AG10803 (cell line): ENCODE measurements around the gene LGALS8.

Experiments used
- DNase-seq: peaks from one replicate; pipeline ENCODE4 v3.0.0; 2010; ENCODE audit warnings: low read depth
- H3K4me3 ChIP-seq: 2 replicates; pipeline ENCODE4 v1.5.1; 2011; ENCODE audit warnings: mild to moderate bottlenecking, low read length, control low read depth
- TF ChIP-seq, protein P1 (sequence below): conservative IDR thresholded peaks from 2 replicates; pipeline ENCODE4 v1.5.1; 2011; ENCODE audit warnings: mild to moderate bottlenecking, low read length, control low read depth, inconsistent platforms

Gene LGALS8

DNA sequence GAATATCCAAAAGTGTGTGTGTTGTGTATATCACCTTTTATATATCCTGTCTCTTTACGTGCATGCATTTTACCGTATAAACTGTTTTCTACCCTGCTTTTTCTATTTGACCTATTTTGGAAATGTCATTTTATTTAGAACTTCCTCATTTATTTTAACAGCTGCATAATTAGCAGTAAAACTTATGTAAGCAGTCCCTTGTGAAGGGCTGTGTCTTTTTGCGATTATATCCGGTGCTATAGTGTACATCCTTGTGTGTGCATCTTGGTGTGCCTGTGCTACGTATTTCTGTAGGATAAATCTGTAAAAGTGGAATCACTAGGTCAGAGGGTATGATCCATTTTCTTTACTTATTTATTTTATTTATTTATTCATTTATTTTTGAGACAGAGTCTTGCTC is 7.2 kb downstream of the LGALS8 start:
- TF ChIP-seq, protein P1, sequence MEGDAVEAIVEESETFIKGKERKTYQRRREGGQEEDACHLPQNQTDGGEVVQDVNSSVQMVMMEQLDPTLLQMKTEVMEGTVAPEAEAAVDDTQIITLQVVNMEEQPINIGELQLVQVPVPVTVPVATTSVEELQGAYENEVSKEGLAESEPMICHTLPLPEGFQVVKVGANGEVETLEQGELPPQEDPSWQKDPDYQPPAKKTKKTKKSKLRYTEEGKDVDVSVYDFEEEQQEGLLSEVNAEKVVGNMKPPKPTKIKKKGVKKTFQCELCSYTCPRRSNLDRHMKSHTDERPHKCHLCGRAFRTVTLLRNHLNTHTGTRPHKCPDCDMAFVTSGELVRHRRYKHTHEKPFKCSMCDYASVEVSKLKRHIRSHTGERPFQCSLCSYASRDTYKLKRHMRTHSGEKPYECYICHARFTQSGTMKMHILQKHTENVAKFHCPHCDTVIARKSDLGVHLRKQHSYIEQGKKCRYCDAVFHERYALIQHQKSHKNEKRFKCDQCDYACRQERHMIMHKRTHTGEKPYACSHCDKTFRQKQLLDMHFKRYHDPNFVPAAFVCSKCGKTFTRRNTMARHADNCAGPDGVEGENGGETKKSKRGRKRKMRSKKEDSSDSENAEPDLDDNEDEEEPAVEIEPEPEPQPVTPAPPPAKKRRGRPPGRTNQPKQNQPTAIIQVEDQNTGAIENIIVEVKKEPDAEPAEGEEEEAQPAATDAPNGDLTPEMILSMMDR = no peak
- no peak overlapping the region for H3K4me3 ChIP-seq
- no peak for DNase-seq

- DNase-seq = no peak
- no peak overlapping the region for H3K4me3 ChIP-seq
- TF ChIP-seq, protein P1 = no peak
These were observed 9.1 kb downstream of the LGALS8 start for GRCh38 chr1:236532850-236533249.

DNA sequence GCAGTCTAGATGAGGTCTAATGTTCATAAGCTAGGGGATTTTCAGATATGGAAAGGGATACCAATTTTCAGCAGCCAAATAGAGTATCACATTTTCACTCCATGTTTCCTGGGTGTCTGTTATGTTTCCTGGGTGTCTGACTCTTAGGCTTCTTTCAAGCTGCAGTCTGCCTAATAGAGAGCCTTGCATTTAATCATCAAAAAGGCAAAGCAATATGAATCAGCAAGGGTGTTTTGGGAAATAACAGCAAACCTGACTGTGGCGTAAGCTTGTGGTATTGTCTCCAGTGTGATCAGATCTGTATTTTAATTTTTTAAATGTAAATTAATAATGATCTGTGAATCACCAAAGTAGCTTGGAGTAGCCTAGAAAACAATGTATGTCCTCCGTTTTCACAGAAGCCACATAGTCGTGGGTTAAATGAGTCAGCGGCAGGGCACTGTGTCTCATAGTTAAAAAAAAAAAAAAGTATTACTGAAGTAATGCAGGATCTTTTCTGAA is 10.4 kb downstream of the LGALS8 start:
- TF ChIP-seq, protein P1 = no peak
- peak; percentile 62 for DNase-seq
- H3K4me3 ChIP-seq = no peak overlapping the region

DNA sequence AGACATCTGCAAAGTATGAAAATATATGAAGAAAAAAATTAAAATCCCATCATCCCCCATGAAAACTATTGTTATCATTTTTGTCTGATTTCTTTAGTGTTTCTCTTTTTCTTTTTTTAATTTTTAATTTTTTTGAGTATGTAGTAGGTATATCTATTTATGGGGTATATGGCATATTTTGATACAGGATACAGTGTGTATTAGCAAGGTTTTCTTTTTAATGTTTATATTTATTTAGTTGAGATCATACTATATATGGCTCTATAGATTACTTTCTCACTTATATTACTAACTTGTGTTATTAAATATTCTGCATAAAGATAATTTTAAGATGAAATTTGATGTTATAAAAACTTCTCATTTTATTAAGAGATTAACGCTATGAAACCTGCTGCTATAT is 11.4 kb downstream of the LGALS8 start:
- TF ChIP-seq, protein P1 = no peak
- no peak overlapping the region for H3K4me3 ChIP-seq
- DNase-seq = no peak

- TF ChIP-seq, protein P1 = no peak
These were observed 11.9 kb downstream of the LGALS8 start for GRCh38 chr1:236535662-236536161.

GRCh38 chr1:236536540-236536939 is 12.8 kb downstream of the LGALS8 start:
- no peak for DNase-seq
- H3K4me3 ChIP-seq = no peak overlapping the region
- TF ChIP-seq, protein P1 = no peak

More at GRCh38 chr1:236535662-236536161, 11.9 kb downstream of the LGALS8 start:
- H3K4me3 ChIP-seq = no peak overlapping the region
- no peak for DNase-seq

DNA sequence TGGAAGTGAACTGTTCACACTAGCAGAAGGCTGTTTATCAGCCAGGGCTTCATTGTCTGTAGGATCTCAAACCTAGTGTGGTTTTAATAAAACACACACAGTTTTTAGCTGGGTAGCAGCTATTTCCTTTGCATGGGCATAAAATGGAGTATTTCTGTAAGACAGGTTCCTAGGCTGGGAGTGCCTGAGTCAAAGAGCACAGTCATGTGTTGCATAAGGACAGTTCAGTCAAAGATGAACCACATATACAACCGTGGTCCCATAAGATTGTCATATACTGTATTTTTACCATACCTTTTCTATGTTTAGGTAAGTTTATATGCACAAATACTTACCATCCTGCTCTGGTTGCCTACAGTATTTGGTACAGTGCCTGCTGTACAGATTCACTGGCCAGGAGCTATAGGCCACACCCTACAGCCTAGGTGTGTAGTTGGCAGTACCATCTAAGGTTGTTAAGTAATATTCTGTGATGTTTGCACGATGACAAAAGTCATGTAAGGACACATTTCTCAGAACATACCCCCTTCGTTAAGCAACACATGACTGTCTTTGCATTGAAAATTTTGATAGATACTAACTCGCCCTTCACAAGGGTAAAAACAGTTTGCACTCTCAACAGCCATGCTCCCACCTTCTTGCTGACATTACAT is 17.2 kb downstream of the LGALS8 start:
- no peak overlapping the region for H3K4me3 ChIP-seq
- TF ChIP-seq, protein P1 = no peak
- no peak for DNase-seq
